Measurements from ENCODE around the gene SOS2.

- TF ChIP-seq MYC (IDR thresholded peaks at IDR 0.05; ENCODE audit: low read depth, low read length) (no peak), EZH2 (IDR thresholded peaks at IDR 0.05; ENCODE audit: borderline replicate concordance, low read depth, low read length, severe bottlenecking) (no peak), POLR2AphosphoS5 (IDR thresholded peaks at IDR 0.05; ENCODE audit: insufficient read depth, low read depth, low read length) (no peak)
- TF ChIP-seq, protein P1, sequence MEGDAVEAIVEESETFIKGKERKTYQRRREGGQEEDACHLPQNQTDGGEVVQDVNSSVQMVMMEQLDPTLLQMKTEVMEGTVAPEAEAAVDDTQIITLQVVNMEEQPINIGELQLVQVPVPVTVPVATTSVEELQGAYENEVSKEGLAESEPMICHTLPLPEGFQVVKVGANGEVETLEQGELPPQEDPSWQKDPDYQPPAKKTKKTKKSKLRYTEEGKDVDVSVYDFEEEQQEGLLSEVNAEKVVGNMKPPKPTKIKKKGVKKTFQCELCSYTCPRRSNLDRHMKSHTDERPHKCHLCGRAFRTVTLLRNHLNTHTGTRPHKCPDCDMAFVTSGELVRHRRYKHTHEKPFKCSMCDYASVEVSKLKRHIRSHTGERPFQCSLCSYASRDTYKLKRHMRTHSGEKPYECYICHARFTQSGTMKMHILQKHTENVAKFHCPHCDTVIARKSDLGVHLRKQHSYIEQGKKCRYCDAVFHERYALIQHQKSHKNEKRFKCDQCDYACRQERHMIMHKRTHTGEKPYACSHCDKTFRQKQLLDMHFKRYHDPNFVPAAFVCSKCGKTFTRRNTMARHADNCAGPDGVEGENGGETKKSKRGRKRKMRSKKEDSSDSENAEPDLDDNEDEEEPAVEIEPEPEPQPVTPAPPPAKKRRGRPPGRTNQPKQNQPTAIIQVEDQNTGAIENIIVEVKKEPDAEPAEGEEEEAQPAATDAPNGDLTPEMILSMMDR (IDR thresholded peaks at IDR 0.05; ENCODE audit: extremely low read depth in 1 of 2, insufficient read depth in 1 of 2, low read depth in 1 of 2, low read length in 2 of 2): no peak
These were observed 132.0 kb downstream of the SOS2 start for GRCh38 chr14:50099335-50099734.
